Measurements from ENCODE around the gene PYROXD2. TPM values are rescaled to one million over a fixed set of nuclear protein-coding genes. Genes with fewer than 3 reads are reported as not detected.

PYROXD2 gene
- total RNA-seq, 4 donors from 2014 or later = 4.2 to 18.5 (median 7.4) TPM

GRCh38 chr10:98340261-98340939, 74.6 kb downstream of the PYROXD2 start:
- ATAC-seq = no peak
- TF ChIP-seq EP300 (IDR thresholded peaks at IDR 0.05) (no peak), POLR2A (IDR thresholded peaks at IDR 0.05) (no peak)

GRCh38 chr10:98339799-98340198, 75.2 kb downstream of the PYROXD2 start:
- no peak overlapping the region for H3K27ac ChIP-seq
- peaks cover 4% of the 10 kb centered on the region for H3K27me3 ChIP-seq
- peaks cover 0 to 22% (median 0%) of the 10 kb centered on the region in 3 donors for H3K4me1 ChIP-seq
- no peak for ATAC-seq
- H3K9me3 ChIP-seq = no peaks in the 10 kb centered on the region
- no peak overlapping the region for H3K4me3 ChIP-seq
- WGBS, 2 donors (ENCODE audit: low coverage in 1 of 2) = 79 to 87% methylated on average over 4 to 5 of the region's 5 CpGs
- TF ChIP-seq POLR2A (IDR thresholded peaks at IDR 0.05) (no peak), EP300 (IDR thresholded peaks at IDR 0.05) (no peak), POLR2AphosphoS5 (IDR thresholded peaks at IDR 0.05) (no peak)
- TF ChIP-seq, protein P1, sequence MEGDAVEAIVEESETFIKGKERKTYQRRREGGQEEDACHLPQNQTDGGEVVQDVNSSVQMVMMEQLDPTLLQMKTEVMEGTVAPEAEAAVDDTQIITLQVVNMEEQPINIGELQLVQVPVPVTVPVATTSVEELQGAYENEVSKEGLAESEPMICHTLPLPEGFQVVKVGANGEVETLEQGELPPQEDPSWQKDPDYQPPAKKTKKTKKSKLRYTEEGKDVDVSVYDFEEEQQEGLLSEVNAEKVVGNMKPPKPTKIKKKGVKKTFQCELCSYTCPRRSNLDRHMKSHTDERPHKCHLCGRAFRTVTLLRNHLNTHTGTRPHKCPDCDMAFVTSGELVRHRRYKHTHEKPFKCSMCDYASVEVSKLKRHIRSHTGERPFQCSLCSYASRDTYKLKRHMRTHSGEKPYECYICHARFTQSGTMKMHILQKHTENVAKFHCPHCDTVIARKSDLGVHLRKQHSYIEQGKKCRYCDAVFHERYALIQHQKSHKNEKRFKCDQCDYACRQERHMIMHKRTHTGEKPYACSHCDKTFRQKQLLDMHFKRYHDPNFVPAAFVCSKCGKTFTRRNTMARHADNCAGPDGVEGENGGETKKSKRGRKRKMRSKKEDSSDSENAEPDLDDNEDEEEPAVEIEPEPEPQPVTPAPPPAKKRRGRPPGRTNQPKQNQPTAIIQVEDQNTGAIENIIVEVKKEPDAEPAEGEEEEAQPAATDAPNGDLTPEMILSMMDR (IDR thresholded peaks at IDR 0.05) = no peak
- H3K36me3 ChIP-seq = no peaks in the 10 kb centered on the region

More at GRCh38 chr10:98340261-98340939, 74.6 kb downstream of the PYROXD2 start:
- Histone ChIP-seq H3K27me3 (peaks cover 4% of the 10 kb centered on the region), H3K9me3 (no peaks in the 10 kb centered on the region), H3K36me3 (no peaks in the 10 kb centered on the region), H3K4me3 (no peak overlapping the region), H3K27ac (no peak overlapping the region), H3K4me1 (peaks cover 0 to 28% (median 0%) of the 10 kb centered on the region in 3 donors)
- WGBS, 2 donors (ENCODE audit: low coverage in 1 of 2) = 24 to 78% methylated on average over 4 to 8 of the region's 8 CpGs

DNA sequence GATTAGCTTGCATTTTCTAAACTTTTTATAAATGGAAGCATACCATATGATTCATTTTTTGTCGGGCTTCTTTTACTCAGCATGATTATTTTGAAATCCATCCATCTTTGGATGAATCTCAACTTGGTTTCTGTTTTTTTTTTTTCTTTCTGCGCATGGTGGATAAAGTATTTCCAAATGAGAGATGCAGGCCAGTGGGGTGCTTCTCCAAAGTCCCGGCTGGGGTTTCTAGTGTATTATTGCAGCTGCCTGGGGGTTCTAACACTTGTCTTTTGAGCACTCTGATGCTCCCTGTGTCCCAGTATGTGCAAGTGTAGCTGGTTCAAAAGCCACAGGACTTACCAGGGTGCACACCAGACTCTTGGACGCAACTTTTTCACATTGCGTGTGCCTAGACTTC, 76.1 kb downstream of the PYROXD2 start:
- Histone ChIP-seq H3K4me3 (no peak overlapping the region), H3K27ac (peak overlapping the region in 1 of 4 donors; percentile 44), H3K9me3 (no peaks in the 10 kb centered on the region), H3K4me1 (peaks cover 0 to 14% (median 0%) of the 10 kb centered on the region in 3 donors), H3K36me3 (no peaks in the 10 kb centered on the region), H3K27me3 (peaks cover 4% of the 10 kb centered on the region)
- no peak for ATAC-seq
- WGBS, 2 donors (ENCODE audit: low coverage in 1 of 2) = 33 to 71% methylated on average over 1 to 2 of the region's 5 CpGs
- TF ChIP-seq, protein P1 (IDR thresholded peaks at IDR 0.05) = no peak
- TF ChIP-seq EP300 (IDR thresholded peaks at IDR 0.05) (no peak), POLR2AphosphoS5 (IDR thresholded peaks at IDR 0.05) (no peak), POLR2A (IDR thresholded peaks at IDR 0.05) (no peak)

- Histone ChIP-seq H3K4me3 (no peak overlapping the region), H3K27ac (peak overlapping the region in 3 of 4 donors; percentile 17 to 44 (median 25)), H3K36me3 (no peaks in the 10 kb centered on the region), H3K9me3 (no peaks in the 10 kb centered on the region), H3K27me3 (peaks cover 4% of the 10 kb centered on the region), H3K4me1 (peaks cover 0 to 13% (median 0%) of the 10 kb centered on the region in 3 donors)
- peak; percentile 65 for ATAC-seq
- WGBS, 2 donors (ENCODE audit: low coverage in 1 of 2) = 77 to 87% methylated on average over 4 to 5 of the region's 6 CpGs
- TF ChIP-seq, protein P1 (IDR thresholded peaks at IDR 0.05) = no peak
- TF ChIP-seq POLR2A (IDR thresholded peaks at IDR 0.05) = no peak
- no peak for TF ChIP-seq EP300 (IDR thresholded peaks at IDR 0.05)
- TF ChIP-seq POLR2AphosphoS5 (IDR thresholded peaks at IDR 0.05) = no peak
Observed at GRCh38 chr10:98338318-98338717, 76.7 kb downstream of the PYROXD2 start.

DNA sequence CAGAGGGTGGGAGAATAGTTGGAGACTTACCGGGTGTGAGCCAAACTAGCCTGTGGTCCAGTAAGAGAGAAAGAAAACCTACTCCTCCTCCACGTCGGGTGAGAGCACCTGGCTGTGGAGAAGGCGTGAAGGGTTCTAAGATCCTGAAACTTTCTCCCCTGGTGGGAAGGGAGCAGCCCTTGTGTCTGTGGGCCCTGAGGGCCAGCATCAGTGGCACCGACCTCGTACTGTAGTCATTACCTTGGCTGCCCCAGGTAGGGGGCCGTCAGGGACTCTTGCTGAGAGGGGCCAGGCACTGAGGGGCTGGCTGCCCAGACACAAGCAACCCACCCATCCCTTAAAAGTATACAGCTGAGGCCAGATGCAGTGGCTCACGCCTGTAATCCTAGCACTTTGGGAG, 77.5 kb downstream of the PYROXD2 start:
- H3K4me1 ChIP-seq = peaks cover 0 to 13% (median 0%) of the 10 kb centered on the region in 3 donors
- TF ChIP-seq POLR2A (IDR thresholded peaks at IDR 0.05) = no peak
- TF ChIP-seq, protein P1 (IDR thresholded peaks at IDR 0.05) = no peak
- no peak for TF ChIP-seq POLR2AphosphoS5 (IDR thresholded peaks at IDR 0.05)
- no peaks in the 10 kb centered on the region for H3K9me3 ChIP-seq
- 83 to 94% methylated on average over 2 to 3 of the region's 8 CpGs for WGBS, 2 donors (ENCODE audit: low coverage in 1 of 2)
- H3K36me3 ChIP-seq = no peaks in the 10 kb centered on the region
- ATAC-seq = peak; percentile 30
- H3K27ac ChIP-seq = no peak overlapping the region
- H3K4me3 ChIP-seq = no peak overlapping the region
- H3K27me3 ChIP-seq = peaks cover 4% of the 10 kb centered on the region

Small RNA genes within 50 kb of the gene (small RNA-seq; reads per million reads assigned to genes)
- gene MIR4685 = 0 reads per million in 4 donors

Other genes starting within 250 kb of the PYROXD2 start
- 10 to 100 TPM; 10.6 to 20.7 (median 16.3) TPM for gene LOXL4, start 147.0 kb downstream of the PYROXD2 start, total RNA-seq
- gene HPS1, start 31.8 kb upstream of the PYROXD2 start, total RNA-seq = 10 to 100 TPM; 51.4 to 74.4 (median 60.8) TPM